Measurements from ENCODE around the gene RALY. TPM values are rescaled to one million over a fixed set of nuclear protein-coding genes. Genes with fewer than 3 reads are reported as not detected.

The RALY gene
- total RNA-seq, 1 donor from 2014 or later: 102 TPM

GRCh38 chr20:33984182-33984719 is 9.5 kb upstream of the RALY start:
- intact Hi-C loops (cut with DNase I): no loop called here
- ATAC-seq (no peak), DNase-seq (ENCODE audit: missing footprints) (no peak)

GRCh38 chr20:33985280-33985679 is 8.4 kb upstream of the RALY start:
- DNase-seq (ENCODE audit: missing footprints) (no peak), ATAC-seq (no peak)
- intact Hi-C loops (cut with DNase I): no loop called here

GRCh38 chr20:33985830-33986229 is 7.9 kb upstream of the RALY start:
- ATAC-seq (no peak), DNase-seq (ENCODE audit: missing footprints) (no peak)
- intact Hi-C loops (cut with DNase I): no loop called here

GRCh38 chr20:33986560-33987216 is 7.0 kb upstream of the RALY start:
- DNase-seq (ENCODE audit: missing footprints) (no peak), ATAC-seq (no peak)
- intact Hi-C loops (cut with DNase I): no loop called here

GRCh38 chr20:33990075-33990474 is 3.6 kb upstream of the RALY start:
- intact Hi-C loops (cut with DNase I): loop anchor here (5.0 kb wide), 1 partner anchor 178 kb away; the partner anchor contains the start of gene CHMP4B
- no peak for DNase-seq (ENCODE audit: missing footprints)
- no peak for ATAC-seq

- intact Hi-C loops (cut with DNase I): loop anchor here (5.0 kb wide), 1 partner anchor 179 kb away; the partner anchor contains the start of gene CHMP4B
- DNase-seq (ENCODE audit: missing footprints) (no peak), ATAC-seq (no peak)
Measured at GRCh38 chr20:33991502-33991901, 2.2 kb upstream of the RALY start.

GRCh38 chr20:33992145-33992922 is 1.4 kb upstream of the RALY start:
- DNase-seq (ENCODE audit: missing footprints) (no peak), ATAC-seq (no peak)
- intact Hi-C loops (cut with DNase I): loop anchor here (5.0 kb wide), 1 partner anchor 180 kb away; the partner anchor contains the start of gene CHMP4B

GRCh38 chr20:33992923-33993575 is 662 bp upstream of the RALY start:
- DNase-seq (ENCODE audit: missing footprints): peak; percentile 99
- intact Hi-C loops (cut with DNase I): loop anchor here (1.0 to 5.0 kb wide), 3 partner anchors 46 to 181 kb away; partner anchors contain the start of gene CHMP4B
- peak; percentile 95 for ATAC-seq

- ATAC-seq: peak; percentile 49
- intact Hi-C loops (cut with DNase I): loop anchor here (5.0 kb wide), 1 partner anchor 182 kb away; the partner anchor contains the start of gene CHMP4B
Measured at GRCh38 chr20:33994222-33994913, 657 bp downstream of the RALY start.

GRCh38 chr20:33995053-33995831 is 1.5 kb downstream of the RALY start:
- ATAC-seq (no peak), DNase-seq (ENCODE audit: missing footprints) (no peak)
- intact Hi-C loops (cut with DNase I): no loop called here

More at GRCh38 chr20:33994222-33994913, 657 bp downstream of the RALY start:
- DNase-seq (ENCODE audit: missing footprints): peak; percentile 95

GRCh38 chr20:33999025-33999649 is 5.4 kb downstream of the RALY start:
- intact Hi-C loops (cut with DNase I): no loop called here
- ATAC-seq (no peak), DNase-seq (ENCODE audit: missing footprints) (no peak)

- intact Hi-C loops (cut with DNase I): no loop called here
- no peak for ATAC-seq
- no peak for DNase-seq (ENCODE audit: missing footprints)
Measured at GRCh38 chr20:34001378-34001777, 7.7 kb downstream of the RALY start.

GRCh38 chr20:34004227-34004626 is 10.5 kb downstream of the RALY start:
- ATAC-seq (no peak), DNase-seq (ENCODE audit: missing footprints) (no peak)
- intact Hi-C loops (cut with DNase I): no loop called here

- ATAC-seq (no peak), DNase-seq (ENCODE audit: missing footprints) (no peak)
- intact Hi-C loops (cut with DNase I): no loop called here
Measured at GRCh38 chr20:34004790-34005457, 11.2 kb downstream of the RALY start.

- intact Hi-C loops (cut with DNase I): no loop called here
- DNase-seq (ENCODE audit: missing footprints) (no peak), ATAC-seq (no peak)
Measured at GRCh38 chr20:34006619-34007018, 12.9 kb downstream of the RALY start.

- intact Hi-C loops (cut with DNase I): no loop called here
- DNase-seq (ENCODE audit: missing footprints) (no peak), ATAC-seq (no peak)
Measured at GRCh38 chr20:34008477-34008876, 14.8 kb downstream of the RALY start.

GRCh38 chr20:34010405-34010931 is 16.8 kb downstream of the RALY start:
- intact Hi-C loops (cut with DNase I): no loop called here
- ATAC-seq: no peak
- DNase-seq (ENCODE audit: missing footprints): no peak
